ENCODE measurements around the gene SUSD4. TPM values are rescaled to one million over a fixed set of nuclear protein-coding genes. Genes with fewer than 3 reads are reported as not detected.

The SUSD4 gene
- total RNA-seq, 2 donors from 2014 or later = 0.58 to 0.92 TPM

DNA sequence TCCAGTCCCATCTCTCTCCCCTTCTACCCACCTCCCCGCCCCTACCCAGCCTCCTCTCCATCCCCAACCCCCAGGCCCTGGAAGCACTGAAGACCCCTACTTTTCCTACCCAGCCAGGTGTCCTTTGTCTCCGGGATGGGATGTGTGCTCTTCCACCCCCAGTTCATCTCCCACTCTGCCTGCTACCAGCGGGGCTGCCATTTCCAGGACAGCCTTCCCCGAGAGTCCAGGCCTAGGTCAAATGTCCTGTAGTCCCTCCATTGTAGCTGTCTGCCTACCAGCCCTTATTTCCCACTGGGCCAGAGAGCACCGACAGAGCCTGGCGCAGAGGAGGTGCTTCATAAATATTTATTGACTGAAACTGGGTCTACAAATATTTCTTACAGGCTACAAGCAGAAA is 148.9 kb downstream of the SUSD4 start:
- peaks cover 14% of the 10 kb centered on the region for H3K4me1 Mint-ChIP-seq
- peaks cover 15% of the 10 kb centered on the region for H3K4me1 ChIP-seq (ENCODE audit: control insufficient read depth, insufficient read depth, low read length)
- no peak overlapping the region for H3K9ac ChIP-seq (ENCODE audit: extremely low read depth, low read length, poor library complexity, severe bottlenecking)
- H3K4me3 ChIP-seq (ENCODE audit: low read length) = no peak overlapping the region
- TF ChIP-seq, protein P1, sequence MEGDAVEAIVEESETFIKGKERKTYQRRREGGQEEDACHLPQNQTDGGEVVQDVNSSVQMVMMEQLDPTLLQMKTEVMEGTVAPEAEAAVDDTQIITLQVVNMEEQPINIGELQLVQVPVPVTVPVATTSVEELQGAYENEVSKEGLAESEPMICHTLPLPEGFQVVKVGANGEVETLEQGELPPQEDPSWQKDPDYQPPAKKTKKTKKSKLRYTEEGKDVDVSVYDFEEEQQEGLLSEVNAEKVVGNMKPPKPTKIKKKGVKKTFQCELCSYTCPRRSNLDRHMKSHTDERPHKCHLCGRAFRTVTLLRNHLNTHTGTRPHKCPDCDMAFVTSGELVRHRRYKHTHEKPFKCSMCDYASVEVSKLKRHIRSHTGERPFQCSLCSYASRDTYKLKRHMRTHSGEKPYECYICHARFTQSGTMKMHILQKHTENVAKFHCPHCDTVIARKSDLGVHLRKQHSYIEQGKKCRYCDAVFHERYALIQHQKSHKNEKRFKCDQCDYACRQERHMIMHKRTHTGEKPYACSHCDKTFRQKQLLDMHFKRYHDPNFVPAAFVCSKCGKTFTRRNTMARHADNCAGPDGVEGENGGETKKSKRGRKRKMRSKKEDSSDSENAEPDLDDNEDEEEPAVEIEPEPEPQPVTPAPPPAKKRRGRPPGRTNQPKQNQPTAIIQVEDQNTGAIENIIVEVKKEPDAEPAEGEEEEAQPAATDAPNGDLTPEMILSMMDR (conservative IDR thresholded peaks at IDR 0.05) = no peak
- 94% methylated on average over 6 of the region's 6 CpGs; no CpG with 5 or more reads in 1 of the 2 experiments for WGBS, 2 experiments (ENCODE audit: insufficient coverage in 1 of 2, insufficient read length in 1 of 2)
- no peak overlapping the region for H3K4me3 Mint-ChIP-seq
- H3K36me3 ChIP-seq (ENCODE audit: control insufficient read depth, insufficient read depth, low read length) = no peaks in the 10 kb centered on the region
- H3K27ac Mint-ChIP-seq = no peak overlapping the region
- H3K9me3 Mint-ChIP-seq = peaks cover 22% of the 10 kb centered on the region
- H3K27me3 ChIP-seq (ENCODE audit: control insufficient read depth, insufficient read depth, low read length, poor library complexity, severe bottlenecking) = no peaks in the 10 kb centered on the region
- H3K36me3 Mint-ChIP-seq (ENCODE audit: low read depth) = no peaks in the 10 kb centered on the region
- H3K27ac ChIP-seq (ENCODE audit: low read depth, low read length) = no peak overlapping the region
- no peak for DNase-seq
- H3K27me3 Mint-ChIP-seq (ENCODE audit: insufficient read depth) = peaks cover 5% of the 10 kb centered on the region
- peaks cover 24% of the 10 kb centered on the region for H3K9me3 ChIP-seq (ENCODE audit: control insufficient read depth, low read length)

DNA sequence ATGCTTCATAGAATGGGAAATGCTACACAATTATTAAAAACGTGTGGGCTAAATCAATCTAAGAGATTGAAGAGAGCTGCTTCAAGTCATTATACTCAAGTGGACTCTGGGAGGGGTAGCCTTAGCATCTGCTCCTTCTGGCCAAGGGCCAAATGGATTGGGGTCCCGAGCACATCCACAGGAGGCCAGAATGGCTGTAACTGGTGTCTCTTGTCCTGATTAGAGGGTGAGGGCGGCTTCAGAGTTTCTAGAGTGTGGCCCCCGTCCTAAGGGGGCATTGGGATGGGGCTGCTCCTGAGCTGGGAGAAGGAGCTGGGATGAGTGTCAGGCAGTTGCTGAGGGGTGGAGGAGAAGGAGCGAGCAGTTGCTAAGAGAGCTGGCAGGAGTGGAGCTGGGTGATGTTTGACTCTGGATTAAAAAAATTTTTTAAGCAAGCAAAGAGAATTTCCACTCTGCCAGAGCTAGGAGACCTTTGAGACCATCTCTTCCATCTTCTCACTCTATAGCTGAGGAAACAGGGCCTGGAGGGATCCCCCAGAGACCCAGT is 149.6 kb downstream of the SUSD4 start:
- DNase-seq = no peak
- Mint-ChIP-seq H3K4me3 (no peak overlapping the region), H3K27ac (no peak overlapping the region), H3K4me1 (peaks cover 14% of the 10 kb centered on the region), H3K9me3 (peaks cover 16% of the 10 kb centered on the region), H3K27me3 (ENCODE audit: insufficient read depth) (peaks cover 5% of the 10 kb centered on the region), H3K36me3 (ENCODE audit: low read depth) (no peaks in the 10 kb centered on the region)
- Histone ChIP-seq H3K36me3 (ENCODE audit: control insufficient read depth, insufficient read depth, low read length) (no peaks in the 10 kb centered on the region), H3K27ac (ENCODE audit: low read depth, low read length) (no peak overlapping the region), H3K9me3 (ENCODE audit: control insufficient read depth, low read length) (peaks cover 17% of the 10 kb centered on the region), H3K9ac (ENCODE audit: extremely low read depth, low read length, poor library complexity, severe bottlenecking) (no peak overlapping the region), H3K4me3 (ENCODE audit: low read length) (no peak overlapping the region), H3K27me3 (ENCODE audit: control insufficient read depth, insufficient read depth, low read length, poor library complexity, severe bottlenecking) (no peaks in the 10 kb centered on the region), H3K4me1 (ENCODE audit: control insufficient read depth, insufficient read depth, low read length) (peaks cover 15% of the 10 kb centered on the region)
- WGBS, 2 experiments (ENCODE audit: insufficient coverage in 1 of 2, insufficient read length in 1 of 2) = 84 to 88% methylated on average over 3 to 5 of the region's 5 CpGs
- TF ChIP-seq, protein P1 (conservative IDR thresholded peaks at IDR 0.05) = no peak

DNA sequence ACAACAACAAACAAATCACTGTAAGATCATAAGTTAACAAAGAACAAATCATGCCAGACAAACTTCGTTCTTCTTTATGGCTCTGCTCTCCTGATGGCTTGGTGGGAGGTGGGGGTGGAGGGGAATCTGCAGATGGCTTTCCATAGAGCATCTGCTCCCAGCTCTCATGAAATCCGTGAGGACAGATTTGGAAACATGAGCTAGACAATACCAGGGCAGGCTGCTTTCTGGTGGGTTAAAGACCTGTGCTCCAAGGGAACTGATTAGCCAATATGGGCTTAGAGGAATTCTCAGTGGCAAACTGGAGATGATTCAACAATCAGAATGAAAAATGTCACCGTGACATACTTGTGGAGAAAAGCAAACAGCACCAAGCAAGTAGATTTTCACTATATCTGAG is 151.5 kb downstream of the SUSD4 start:
- Mint-ChIP-seq H3K27ac (no peak overlapping the region), H3K4me1 (peaks cover 24% of the 10 kb centered on the region), H3K36me3 (ENCODE audit: low read depth) (no peaks in the 10 kb centered on the region), H3K9me3 (no peaks in the 10 kb centered on the region), H3K27me3 (ENCODE audit: insufficient read depth) (peaks cover 5% of the 10 kb centered on the region), H3K4me3 (no peak overlapping the region)
- Histone ChIP-seq H3K4me1 (ENCODE audit: control insufficient read depth, insufficient read depth, low read length) (peaks cover 15% of the 10 kb centered on the region), H3K9ac (ENCODE audit: extremely low read depth, low read length, poor library complexity, severe bottlenecking) (no peak overlapping the region), H3K9me3 (ENCODE audit: control insufficient read depth, low read length) (no peaks in the 10 kb centered on the region), H3K27ac (ENCODE audit: low read depth, low read length) (no peak overlapping the region), H3K27me3 (ENCODE audit: control insufficient read depth, insufficient read depth, low read length, poor library complexity, severe bottlenecking) (no peaks in the 10 kb centered on the region), H3K4me3 (ENCODE audit: low read length) (no peak overlapping the region), H3K36me3 (ENCODE audit: control insufficient read depth, insufficient read depth, low read length) (no peaks in the 10 kb centered on the region)
- 91 to 94% methylated on average over 2 to 3 of the region's 3 CpGs for WGBS, 2 experiments (ENCODE audit: insufficient coverage in 1 of 2, insufficient read length in 1 of 2)
- no peak for DNase-seq
- TF ChIP-seq, protein P1 (conservative IDR thresholded peaks at IDR 0.05) = no peak
